Fibroblast of lung (primary cell): Measurements from ENCODE around the gene SPATA33.
"Not testable (repeated sequence)": the region's sequence is repeated elsewhere in the genome, so short reads cannot be mapped to it uniquely, and the experiment has no call there.

Source experiments
- CTCF ChIP-seq, 2 donors: IDR thresholded peaks in 1 of 2; conservative IDR thresholded peaks in 1 of 2; 1 replicate in 1 of 2; 2 replicates in 1 of 2; pipeline ENCODE4 v1.5.1; 2011 to 2012; ENCODE audit warnings: low read length in 2 of 2, control low read depth in 1 of 2, inconsistent platforms in 1 of 2, low read depth in 1 of 2, mild to moderate bottlenecking in 1 of 2
- EZH2 ChIP-seq: IDR thresholded peaks from 2 replicates; pipeline ENCODE4 v1.5.1; 2012; ENCODE audit warnings: low read length, control low read depth, mild to moderate bottlenecking; ENCODE audit errors: missing control alignments

GRCh38 chr16:89667000-89667399 is 9.4 kb downstream of the SPATA33 start:
- peak; percentile 38 to 47 for TF ChIP-seq CTCF (conservative IDR thresholded peaks at IDR 0.05 in 1 of 2, IDR thresholded peaks at IDR 0.05 in 1 of 2; ENCODE audit: low read depth in 1 of 2, low read length in 2 of 2)
- TF ChIP-seq EZH2, result not testable (repeated sequence)
